ENCODE results near the gene TEX48. TPM values are rescaled to one million over a fixed set of nuclear protein-coding genes. Genes with fewer than 3 reads are reported as not detected.

The TEX48 gene
- total RNA-seq, 1 experiment from 2014 or later, result not detected

DNA sequence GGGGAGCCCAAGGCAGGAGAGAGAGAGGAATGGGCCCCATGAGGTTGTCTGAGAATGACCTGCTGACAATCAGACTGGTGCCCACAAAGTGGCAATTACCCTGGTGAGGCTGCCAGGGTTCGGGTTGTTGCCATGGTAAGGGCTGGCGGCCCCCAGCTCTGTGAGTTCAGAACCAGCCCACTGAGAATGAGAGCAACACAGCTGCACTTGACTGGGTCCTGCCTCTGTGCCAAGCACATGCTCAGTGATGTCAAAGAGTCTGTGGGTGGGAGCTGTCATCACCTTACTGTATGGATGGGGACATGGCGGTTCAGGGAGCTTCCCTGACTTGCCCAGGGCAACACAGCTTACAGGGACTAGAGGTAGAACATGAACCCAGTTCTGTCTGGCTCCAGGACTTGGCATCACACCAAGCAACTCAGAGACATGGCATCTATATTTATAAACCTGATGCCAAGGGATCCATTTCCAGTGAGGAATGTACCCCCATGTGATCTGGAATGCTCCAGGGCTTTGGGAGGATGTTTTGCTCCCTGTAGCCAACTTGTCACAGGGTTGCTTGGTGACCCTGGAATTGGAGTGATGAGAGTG is 38.2 kb upstream of the TEX48 start (continued):
- TF ChIP-seq, protein P1, sequence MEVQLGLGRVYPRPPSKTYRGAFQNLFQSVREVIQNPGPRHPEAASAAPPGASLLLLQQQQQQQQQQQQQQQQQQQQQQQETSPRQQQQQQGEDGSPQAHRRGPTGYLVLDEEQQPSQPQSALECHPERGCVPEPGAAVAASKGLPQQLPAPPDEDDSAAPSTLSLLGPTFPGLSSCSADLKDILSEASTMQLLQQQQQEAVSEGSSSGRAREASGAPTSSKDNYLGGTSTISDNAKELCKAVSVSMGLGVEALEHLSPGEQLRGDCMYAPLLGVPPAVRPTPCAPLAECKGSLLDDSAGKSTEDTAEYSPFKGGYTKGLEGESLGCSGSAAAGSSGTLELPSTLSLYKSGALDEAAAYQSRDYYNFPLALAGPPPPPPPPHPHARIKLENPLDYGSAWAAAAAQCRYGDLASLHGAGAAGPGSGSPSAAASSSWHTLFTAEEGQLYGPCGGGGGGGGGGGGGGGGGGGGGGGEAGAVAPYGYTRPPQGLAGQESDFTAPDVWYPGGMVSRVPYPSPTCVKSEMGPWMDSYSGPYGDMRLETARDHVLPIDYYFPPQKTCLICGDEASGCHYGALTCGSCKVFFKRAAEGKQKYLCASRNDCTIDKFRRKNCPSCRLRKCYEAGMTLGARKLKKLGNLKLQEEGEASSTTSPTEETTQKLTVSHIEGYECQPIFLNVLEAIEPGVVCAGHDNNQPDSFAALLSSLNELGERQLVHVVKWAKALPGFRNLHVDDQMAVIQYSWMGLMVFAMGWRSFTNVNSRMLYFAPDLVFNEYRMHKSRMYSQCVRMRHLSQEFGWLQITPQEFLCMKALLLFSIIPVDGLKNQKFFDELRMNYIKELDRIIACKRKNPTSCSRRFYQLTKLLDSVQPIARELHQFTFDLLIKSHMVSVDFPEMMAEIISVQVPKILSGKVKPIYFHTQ (CRISPR knock-in tag; IDR thresholded peaks at IDR 0.05), result no peak
- TF ChIP-seq JAZF1 (CRISPR knock-in tag; IDR thresholded peaks at IDR 0.05) (no peak), NR3C1 (CRISPR knock-in tag; conservative IDR thresholded peaks at IDR 0.05; ENCODE audit: low read depth) (no peak)
- TF ChIP-seq, protein P2, sequence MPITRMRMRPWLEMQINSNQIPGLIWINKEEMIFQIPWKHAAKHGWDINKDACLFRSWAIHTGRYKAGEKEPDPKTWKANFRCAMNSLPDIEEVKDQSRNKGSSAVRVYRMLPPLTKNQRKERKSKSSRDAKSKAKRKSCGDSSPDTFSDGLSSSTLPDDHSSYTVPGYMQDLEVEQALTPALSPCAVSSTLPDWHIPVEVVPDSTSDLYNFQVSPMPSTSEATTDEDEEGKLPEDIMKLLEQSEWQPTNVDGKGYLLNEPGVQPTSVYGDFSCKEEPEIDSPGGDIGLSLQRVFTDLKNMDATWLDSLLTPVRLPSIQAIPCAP (CRISPR knock-in tag; IDR thresholded peaks at IDR 0.05), result no peak
- TF ChIP-seq, protein P3, sequence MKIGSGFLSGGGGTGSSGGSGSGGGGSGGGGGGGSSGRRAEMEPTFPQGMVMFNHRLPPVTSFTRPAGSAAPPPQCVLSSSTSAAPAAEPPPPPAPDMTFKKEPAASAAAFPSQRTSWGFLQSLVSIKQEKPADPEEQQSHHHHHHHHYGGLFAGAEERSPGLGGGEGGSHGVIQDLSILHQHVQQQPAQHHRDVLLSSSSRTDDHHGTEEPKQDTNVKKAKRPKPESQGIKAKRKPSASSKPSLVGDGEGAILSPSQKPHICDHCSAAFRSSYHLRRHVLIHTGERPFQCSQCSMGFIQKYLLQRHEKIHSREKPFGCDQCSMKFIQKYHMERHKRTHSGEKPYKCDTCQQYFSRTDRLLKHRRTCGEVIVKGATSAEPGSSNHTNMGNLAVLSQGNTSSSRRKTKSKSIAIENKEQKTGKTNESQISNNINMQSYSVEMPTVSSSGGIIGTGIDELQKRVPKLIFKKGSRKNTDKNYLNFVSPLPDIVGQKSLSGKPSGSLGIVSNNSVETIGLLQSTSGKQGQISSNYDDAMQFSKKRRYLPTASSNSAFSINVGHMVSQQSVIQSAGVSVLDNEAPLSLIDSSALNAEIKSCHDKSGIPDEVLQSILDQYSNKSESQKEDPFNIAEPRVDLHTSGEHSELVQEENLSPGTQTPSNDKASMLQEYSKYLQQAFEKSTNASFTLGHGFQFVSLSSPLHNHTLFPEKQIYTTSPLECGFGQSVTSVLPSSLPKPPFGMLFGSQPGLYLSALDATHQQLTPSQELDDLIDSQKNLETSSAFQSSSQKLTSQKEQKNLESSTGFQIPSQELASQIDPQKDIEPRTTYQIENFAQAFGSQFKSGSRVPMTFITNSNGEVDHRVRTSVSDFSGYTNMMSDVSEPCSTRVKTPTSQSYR (CRISPR knock-in tag; IDR thresholded peaks at IDR 0.05), result no peak
- TF ChIP-seq, protein P4, sequence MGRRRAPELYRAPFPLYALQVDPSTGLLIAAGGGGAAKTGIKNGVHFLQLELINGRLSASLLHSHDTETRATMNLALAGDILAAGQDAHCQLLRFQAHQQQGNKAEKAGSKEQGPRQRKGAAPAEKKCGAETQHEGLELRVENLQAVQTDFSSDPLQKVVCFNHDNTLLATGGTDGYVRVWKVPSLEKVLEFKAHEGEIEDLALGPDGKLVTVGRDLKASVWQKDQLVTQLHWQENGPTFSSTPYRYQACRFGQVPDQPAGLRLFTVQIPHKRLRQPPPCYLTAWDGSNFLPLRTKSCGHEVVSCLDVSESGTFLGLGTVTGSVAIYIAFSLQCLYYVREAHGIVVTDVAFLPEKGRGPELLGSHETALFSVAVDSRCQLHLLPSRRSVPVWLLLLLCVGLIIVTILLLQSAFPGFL (CRISPR knock-in tag; IDR thresholded peaks at IDR 0.05; ENCODE audit: borderline replicate concordance), result no peak

DNA sequence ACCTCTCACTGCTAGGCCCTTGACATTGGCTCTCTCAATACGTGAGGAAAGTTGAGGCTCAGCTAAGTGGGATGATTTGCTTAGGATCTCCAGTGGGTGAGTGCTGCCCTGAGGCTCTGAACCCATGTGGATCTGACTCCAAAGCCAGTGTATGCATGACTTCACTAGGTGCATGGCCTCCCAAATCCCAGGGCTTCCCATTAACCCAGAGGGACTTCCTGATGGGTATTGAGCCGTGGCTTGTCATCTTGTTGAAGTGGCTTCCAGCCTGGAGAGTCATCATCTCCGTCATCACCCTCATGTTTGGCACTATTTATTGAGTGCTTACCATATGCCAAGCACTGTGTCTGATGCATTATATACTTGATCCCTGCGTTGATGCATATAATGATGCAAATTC is 37.3 kb upstream of the TEX48 start:
- Mint-ChIP-seq H3K27ac (no peak overlapping the region), H3K4me3 (no peak overlapping the region), H3K9me3 (peaks cover 6% of the 10 kb centered on the region; the same call in 1 of the 2 replicates), H3K4me1 (peaks cover 3% of the 10 kb centered on the region; the same call in 1 of the 2 replicates), H3K27me3 (ENCODE audit: low read depth) (peaks cover 66% of the 10 kb centered on the region), H3K36me3 (no peaks in the 10 kb centered on the region)
- no peak for TF ChIP-seq JUN (CRISPR knock-in tag; IDR thresholded peaks at IDR 0.05)
- no peak for TF ChIP-seq TEAD1 (CRISPR knock-in tag; IDR thresholded peaks at IDR 0.05)
- no peak for TF ChIP-seq CREB1 (CRISPR knock-in tag; IDR thresholded peaks at IDR 0.05)
- POLR2A ChIA-PET, result interaction anchor here (0.5 kb wide), 1 partner anchor 52 kb away, joined by 4 read pairs; no protein-coding TSS in a partner anchor
- CTCF ChIA-PET, result no interaction called here
- no peak for DNase-seq (ENCODE audit: low spot score)
- ATAC-seq, result no peak

DNA sequence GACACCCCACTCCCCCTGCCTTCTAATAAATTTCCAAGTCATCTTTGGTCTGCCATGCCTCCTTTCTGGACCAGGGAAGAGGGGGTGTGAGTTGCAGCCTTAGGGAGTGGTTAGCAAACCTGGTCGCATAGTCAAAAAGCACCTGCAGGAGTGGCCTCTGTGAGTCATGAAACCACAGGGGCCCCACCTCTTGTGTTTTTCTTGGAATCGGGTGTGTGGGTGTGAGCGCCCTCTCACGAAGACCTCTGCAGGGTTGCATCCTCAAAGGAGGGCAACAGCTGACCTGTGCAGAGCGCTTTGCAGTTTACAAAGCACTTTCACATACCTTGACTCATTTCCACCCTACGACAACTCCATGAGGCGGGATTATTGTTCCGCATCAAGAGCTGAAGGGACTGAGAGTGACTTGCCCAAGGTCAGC is 36.8 kb upstream of the TEX48 start:
- Mint-ChIP-seq H3K4me3 (no peak overlapping the region), H3K27me3 (ENCODE audit: low read depth) (peaks cover 66% of the 10 kb centered on the region), H3K4me1 (peaks cover 3% of the 10 kb centered on the region; the same call in 1 of the 2 replicates), H3K36me3 (no peaks in the 10 kb centered on the region), H3K9me3 (peaks cover 6% of the 10 kb centered on the region; the same call in 1 of the 2 replicates), H3K27ac (no peak overlapping the region)
- TF ChIP-seq FOXJ3 (CRISPR knock-in tag; IDR thresholded peaks at IDR 0.05; ENCODE audit: borderline replicate concordance) (no peak), TEAD4 (CRISPR knock-in tag; IDR thresholded peaks at IDR 0.05) (no peak), ZNF423 (CRISPR knock-in tag; IDR thresholded peaks at IDR 0.05) (no peak), SOX15 (CRISPR knock-in tag; IDR thresholded peaks at IDR 0.05) (no peak), JAZF1 (CRISPR knock-in tag; IDR thresholded peaks at IDR 0.05) (no peak), ESRRA (CRISPR knock-in tag; IDR thresholded peaks at IDR 0.05; ENCODE audit: borderline replicate concordance) (no peak)
- TF ChIP-seq, protein P5, sequence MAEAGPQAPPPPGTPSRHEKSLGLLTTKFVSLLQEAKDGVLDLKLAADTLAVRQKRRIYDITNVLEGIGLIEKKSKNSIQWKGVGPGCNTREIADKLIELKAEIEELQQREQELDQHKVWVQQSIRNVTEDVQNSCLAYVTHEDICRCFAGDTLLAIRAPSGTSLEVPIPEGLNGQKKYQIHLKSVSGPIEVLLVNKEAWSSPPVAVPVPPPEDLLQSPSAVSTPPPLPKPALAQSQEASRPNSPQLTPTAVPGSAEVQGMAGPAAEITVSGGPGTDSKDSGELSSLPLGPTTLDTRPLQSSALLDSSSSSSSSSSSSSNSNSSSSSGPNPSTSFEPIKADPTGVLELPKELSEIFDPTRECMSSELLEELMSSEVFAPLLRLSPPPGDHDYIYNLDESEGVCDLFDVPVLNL (CRISPR knock-in tag; IDR thresholded peaks at IDR 0.05; ENCODE audit: borderline replicate concordance, low read depth), result no peak
- TF ChIP-seq, protein P6, sequence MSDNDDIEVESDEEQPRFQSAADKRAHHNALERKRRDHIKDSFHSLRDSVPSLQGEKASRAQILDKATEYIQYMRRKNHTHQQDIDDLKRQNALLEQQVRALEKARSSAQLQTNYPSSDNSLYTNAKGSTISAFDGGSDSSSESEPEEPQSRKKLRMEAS (CRISPR knock-in tag; IDR thresholded peaks at IDR 0.05), result no peak
- TF ChIP-seq, protein P7, sequence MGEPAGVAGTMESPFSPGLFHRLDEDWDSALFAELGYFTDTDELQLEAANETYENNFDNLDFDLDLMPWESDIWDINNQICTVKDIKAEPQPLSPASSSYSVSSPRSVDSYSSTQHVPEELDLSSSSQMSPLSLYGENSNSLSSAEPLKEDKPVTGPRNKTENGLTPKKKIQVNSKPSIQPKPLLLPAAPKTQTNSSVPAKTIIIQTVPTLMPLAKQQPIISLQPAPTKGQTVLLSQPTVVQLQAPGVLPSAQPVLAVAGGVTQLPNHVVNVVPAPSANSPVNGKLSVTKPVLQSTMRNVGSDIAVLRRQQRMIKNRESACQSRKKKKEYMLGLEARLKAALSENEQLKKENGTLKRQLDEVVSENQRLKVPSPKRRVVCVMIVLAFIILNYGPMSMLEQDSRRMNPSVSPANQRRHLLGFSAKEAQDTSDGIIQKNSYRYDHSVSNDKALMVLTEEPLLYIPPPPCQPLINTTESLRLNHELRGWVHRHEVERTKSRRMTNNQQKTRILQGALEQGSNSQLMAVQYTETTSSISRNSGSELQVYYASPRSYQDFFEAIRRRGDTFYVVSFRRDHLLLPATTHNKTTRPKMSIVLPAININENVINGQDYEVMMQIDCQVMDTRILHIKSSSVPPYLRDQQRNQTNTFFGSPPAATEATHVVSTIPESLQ (CRISPR knock-in tag; IDR thresholded peaks at IDR 0.05), result no peak
- ATAC-seq (peak; percentile 61), DNase-seq (ENCODE audit: low spot score) (no peak)
- POLR2A ChIA-PET, result interaction anchor here (0.5 kb wide), 1 partner anchor 51 kb away, joined by 4 read pairs; no protein-coding TSS in a partner anchor
- CTCF ChIA-PET, result no interaction called here
